Testis (tissue), 3 donors: ENCODE measurements around the gene BTBD19. TPM values are rescaled to one million over a fixed set of nuclear protein-coding genes. Genes with fewer than 3 reads are reported as not detected.
"Not testable (repeated sequence)": the region's sequence is repeated elsewhere in the genome, so short reads cannot be mapped to it uniquely, and the experiment has no call there.

Experiments used
- DNase-seq: peaks from one replicate; pipeline ENCODE4 v3.0.0-alpha.2; 2019
- H3K27ac ChIP-seq, 2 donors: fragments of 200-600 bp; sonication (generic); one replicate each; pipeline ENCODE4 v1.5.1; 2019
- H3K27me3 ChIP-seq: fragments of 200-600 bp; sonication (generic); one replicate; pipeline ENCODE4 v1.5.1; 2019
- H3K36me3 ChIP-seq: fragments of 200-600 bp; sonication (generic); one replicate; pipeline ENCODE4 v1.5.1; 2017; ENCODE audit warnings: low read depth; ENCODE audit errors: missing control alignments
- H3K4me1 ChIP-seq: fragments of 200-600 bp; sonication (generic); one replicate; pipeline ENCODE4 v1.5.1; 2019
- H3K4me3 ChIP-seq, 2 donors: fragments of 200-600 bp; sonication (generic); one replicate each; pipeline ENCODE4 v1.5.1; 2017 to 2019
- H3K9me3 ChIP-seq: fragments of 200-600 bp; sonication (generic); one replicate; pipeline ENCODE4 v1.5.1; 2017
- POLR2A ChIP-seq: fragments of 450-650 bp; IDR thresholded peaks from one replicate; pipeline ENCODE4 v1.6.1; 2017; ENCODE audit warnings: antibody characterized with exemption, mild to moderate bottlenecking, moderate library complexity
- WGBS, 2 donors: methylation state at CpG; one replicate each; pipeline ENCODE4 v1.1.5; 2018; 5-methylcytosine and 5-hydroxymethylcytosine counted together
- intact Hi-C: fragments of 100-400 bp; cut with DNase I; formaldehyde crosslinking; loops from one replicate; pipeline ENCODE4 v1.15.1; 2023; ENCODE audit warnings: low total_unique reads
- polyA plus RNA-seq: library from polyadenylated mRNA; stranded (reverse); fragments of 350-450 nt; fragmentation: Illumina TruSeq; extraction: RNeasy Lipid Tissue Mini Kit (QIAGEN cat#74804); gene quantifications from one replicate; pipeline ENCODE4 v1.2.3, GENCODE V29; 2014; ENCODE audit warnings: low read depth, low replicate concordance; ENCODE audit not compliant: insufficient read depth
- total RNA-seq, 2 donors: library from RNA; depleted of rRNA; stranded (reverse); fragments of >200 nt; gene quantifications; one replicate each; pipeline ENCODE4 v1.2.3, GENCODE V29; 2016
- TF ChIP-seq, protein P1 (sequence below), 3 experiments: fragments of 450-650 bp in 2 of 3; fragments of 200-600 bp in 1 of 3; sonication (generic) in 1 of 3; IDR thresholded peaks; one replicate each; pipeline ENCODE4 v1.5.1; 2016 to 2019; ENCODE audit warnings: antibody characterized with exemption in 3 of 3, mild to moderate bottlenecking in 2 of 3, moderate library complexity in 1 of 3

Gene BTBD19
- total and polyA plus RNA-seq, 3 donors from 2014 or later, result 5.4 to 14.1 (median 10.2) TPM

DNA sequence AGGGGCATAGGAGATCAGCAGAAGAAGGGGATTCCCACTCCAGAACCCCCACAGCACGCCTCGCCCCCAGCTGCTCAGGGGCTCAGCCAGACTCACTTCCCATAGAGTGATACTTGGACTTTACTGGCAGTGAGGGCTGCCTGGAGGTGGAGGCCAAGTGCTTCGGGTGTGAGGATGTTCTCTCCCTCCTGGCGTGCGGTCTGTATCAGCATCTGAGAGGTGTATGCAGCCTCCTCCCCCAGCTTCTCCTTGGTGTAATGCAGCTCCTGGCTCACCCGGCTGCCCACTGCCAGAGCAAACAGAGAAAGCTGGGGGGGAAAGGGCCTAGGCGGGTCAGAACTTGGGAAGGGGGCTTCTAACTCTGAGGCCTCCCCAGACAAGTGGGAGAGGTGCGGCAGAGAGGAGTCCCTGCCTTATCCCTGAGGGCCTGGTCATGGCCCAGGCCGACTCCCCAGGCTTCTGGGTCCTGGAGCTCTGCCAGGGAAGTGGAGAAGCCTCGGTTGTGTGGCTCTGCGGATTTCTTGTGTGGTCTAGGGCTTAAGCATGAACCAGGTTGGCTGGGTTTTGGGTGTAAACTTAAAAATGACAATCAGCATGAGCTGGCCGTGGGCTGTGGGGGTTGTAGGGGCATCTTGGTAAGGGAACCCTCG, 23.9 kb downstream of the BTBD19 start:
- no peaks in the 10 kb centered on the region for H3K27me3 ChIP-seq
- no peak overlapping the region for H3K4me3 ChIP-seq
- TF ChIP-seq POLR2A, result no peak
- TF ChIP-seq, protein P1, sequence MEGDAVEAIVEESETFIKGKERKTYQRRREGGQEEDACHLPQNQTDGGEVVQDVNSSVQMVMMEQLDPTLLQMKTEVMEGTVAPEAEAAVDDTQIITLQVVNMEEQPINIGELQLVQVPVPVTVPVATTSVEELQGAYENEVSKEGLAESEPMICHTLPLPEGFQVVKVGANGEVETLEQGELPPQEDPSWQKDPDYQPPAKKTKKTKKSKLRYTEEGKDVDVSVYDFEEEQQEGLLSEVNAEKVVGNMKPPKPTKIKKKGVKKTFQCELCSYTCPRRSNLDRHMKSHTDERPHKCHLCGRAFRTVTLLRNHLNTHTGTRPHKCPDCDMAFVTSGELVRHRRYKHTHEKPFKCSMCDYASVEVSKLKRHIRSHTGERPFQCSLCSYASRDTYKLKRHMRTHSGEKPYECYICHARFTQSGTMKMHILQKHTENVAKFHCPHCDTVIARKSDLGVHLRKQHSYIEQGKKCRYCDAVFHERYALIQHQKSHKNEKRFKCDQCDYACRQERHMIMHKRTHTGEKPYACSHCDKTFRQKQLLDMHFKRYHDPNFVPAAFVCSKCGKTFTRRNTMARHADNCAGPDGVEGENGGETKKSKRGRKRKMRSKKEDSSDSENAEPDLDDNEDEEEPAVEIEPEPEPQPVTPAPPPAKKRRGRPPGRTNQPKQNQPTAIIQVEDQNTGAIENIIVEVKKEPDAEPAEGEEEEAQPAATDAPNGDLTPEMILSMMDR (IDR thresholded peaks at IDR 0.05), result no peak
- H3K27ac ChIP-seq, result peak overlapping the region in 1 of 2 donors; percentile 45
- peaks cover 56% of the 10 kb centered on the region for H3K4me1 ChIP-seq
- H3K36me3 ChIP-seq, result no peaks in the 10 kb centered on the region
- intact Hi-C loops, result loop anchor here (10.0 kb wide), 1 partner anchor 183 kb away; the partner anchor contains the start of genes HECTD3 and UROD
- H3K9me3 ChIP-seq, result no peaks in the 10 kb centered on the region
- peak; percentile 62 for DNase-seq
- WGBS, 2 donors, result 38 to 51% methylated on average over 9 to 13 of the region's 13 CpGs

- peaks cover 56% of the 10 kb centered on the region for H3K4me1 ChIP-seq
- H3K27ac ChIP-seq, result peak overlapping the region; percentile 33 to 41
- no peak for TF ChIP-seq POLR2A
- TF ChIP-seq, protein P1 (IDR thresholded peaks at IDR 0.05), result no peak
- H3K27me3 ChIP-seq, result no peaks in the 10 kb centered on the region
- 39 to 43% methylated on average over 7 of the region's 7 CpGs for WGBS, 2 donors
- no peaks in the 10 kb centered on the region for H3K9me3 ChIP-seq
- H3K4me3 ChIP-seq, result no peak overlapping the region
- DNase-seq, result no peak
- no peaks in the 10 kb centered on the region for H3K36me3 ChIP-seq
- intact Hi-C loops, result loop anchor here (10.0 kb wide), 1 partner anchor 180 kb away; the partner anchor contains the start of genes HECTD3 and UROD
Measured at GRCh38 chr1:44834328-44834727, 26.0 kb downstream of the BTBD19 start.

DNA sequence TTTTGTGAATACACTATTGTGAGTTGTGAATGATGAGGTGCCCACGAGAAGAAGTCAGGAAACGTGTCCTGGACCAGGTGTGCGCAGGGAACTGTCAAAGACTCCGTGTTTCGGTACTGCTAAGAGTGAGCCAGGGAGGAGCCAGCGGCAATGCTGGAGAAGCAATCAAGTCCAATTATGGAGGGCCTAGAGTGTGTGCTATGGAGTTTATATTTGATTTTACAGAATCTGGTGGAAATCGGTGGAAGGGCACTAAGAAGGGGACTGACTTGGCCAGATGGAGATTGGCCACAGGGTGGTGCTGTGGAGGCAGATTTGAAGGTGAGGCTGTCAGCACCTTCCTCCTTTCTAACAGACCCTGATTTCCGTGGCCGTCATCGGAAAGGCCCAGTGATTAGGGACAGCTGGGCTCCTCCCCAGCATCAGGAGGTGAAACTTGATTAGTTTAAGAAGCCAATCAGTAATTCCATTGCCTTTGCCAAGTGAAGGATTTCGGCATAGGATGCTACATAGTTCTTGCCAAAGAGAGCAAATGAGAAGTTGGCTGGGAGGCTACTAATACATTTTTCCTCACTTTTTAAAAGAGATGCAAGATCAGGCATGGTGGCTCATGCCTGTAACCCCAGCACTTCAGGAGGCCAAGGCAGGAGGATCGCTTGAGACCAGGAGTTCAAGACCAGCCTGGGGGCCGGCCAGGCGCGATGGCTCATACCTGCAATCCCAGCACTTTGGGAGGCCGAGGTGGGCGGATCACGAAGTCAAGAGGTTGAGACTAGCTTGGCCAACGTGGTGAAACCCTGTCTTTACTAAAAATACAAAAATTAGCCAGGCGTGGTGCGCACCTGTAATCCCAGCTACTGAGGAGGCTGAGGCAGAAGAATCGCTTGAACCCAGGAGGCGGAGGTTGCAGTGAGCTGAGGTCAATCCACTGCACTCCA, 27.7 kb downstream of the BTBD19 start:
- intact Hi-C loops, result loop anchor here (10.0 kb wide), 1 partner anchor 179 kb away; the partner anchor contains the start of genes HECTD3 and UROD
- 54 to 58% methylated on average over 23 of the region's 23 CpGs for WGBS, 2 donors
- H3K9me3 ChIP-seq, result no peaks in the 10 kb centered on the region
- no peak for TF ChIP-seq POLR2A
- TF ChIP-seq, protein P1 (IDR thresholded peaks at IDR 0.05), result peak; percentile 81 to 87 (median 84)
- no peaks in the 10 kb centered on the region for H3K36me3 ChIP-seq
- peak overlapping the region; percentile 6 to 33 for H3K27ac ChIP-seq
- peak; percentile 93 for DNase-seq
- no peak overlapping the region for H3K4me3 ChIP-seq
- H3K4me1 ChIP-seq, result peaks cover 56% of the 10 kb centered on the region
- no peaks in the 10 kb centered on the region for H3K27me3 ChIP-seq

GRCh38 chr1:44838294-44838693, 30.0 kb downstream of the BTBD19 start:
- peak overlapping the region in 1 of 2 donors; percentile 8 for H3K27ac ChIP-seq
- 44 to 76% methylated on average over 10 to 11 of the region's 11 CpGs for WGBS, 2 donors
- H3K4me3 ChIP-seq, H3K27me3 ChIP-seq, DNase-seq, H3K36me3 ChIP-seq, H3K9me3 ChIP-seq: not testable (repeated sequence)
- H3K4me1 ChIP-seq, result peaks cover 33% of the 10 kb centered on the region
- intact Hi-C loops, result loop anchor here (10.0 kb wide), 1 partner anchor 177 kb away; the partner anchor contains the start of genes HECTD3 and UROD

DNA sequence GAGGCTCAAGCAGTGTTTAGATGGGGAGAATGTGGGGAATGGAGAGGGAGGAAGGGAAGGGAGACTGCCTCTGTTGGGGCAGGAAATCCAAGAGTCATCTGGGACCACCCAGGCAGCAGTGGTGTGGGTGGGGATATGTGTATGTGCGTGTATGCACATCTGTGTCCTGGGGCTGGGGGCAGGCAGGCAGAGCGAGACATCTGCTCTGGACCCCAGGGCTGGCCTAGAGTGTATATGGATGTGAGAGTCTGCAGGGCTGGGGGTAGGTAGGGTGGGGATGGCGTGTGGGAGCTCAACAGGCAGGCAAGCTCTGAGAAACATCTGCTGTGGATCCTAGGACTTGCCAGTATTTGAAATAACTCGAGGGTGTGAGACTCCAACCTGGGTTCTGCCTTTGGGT, 31.3 kb downstream of the BTBD19 start:
- intact Hi-C loops, result loop anchor here (10.0 kb wide), 1 partner anchor 175 kb away; the partner anchor contains the start of genes HECTD3 and UROD
- Histone ChIP-seq H3K4me1 (peaks cover 20% of the 10 kb centered on the region), H3K27ac (peak overlapping the region; percentile 39 to 87)

More for the DNA sequence above, 31.3 kb downstream of the BTBD19 start:
- H3K9me3 ChIP-seq, result no peaks in the 10 kb centered on the region
- no peak for DNase-seq
- no peaks in the 10 kb centered on the region for H3K36me3 ChIP-seq
- H3K27me3 ChIP-seq, result no peaks in the 10 kb centered on the region
- TF ChIP-seq, protein P1 (IDR thresholded peaks at IDR 0.05), result no peak
- no peak for TF ChIP-seq POLR2A
- 42 to 57% methylated on average over 4 of the region's 4 CpGs for WGBS, 2 donors
- peak overlapping the region in 1 of 2 donors; percentile 84 for H3K4me3 ChIP-seq
